RKO (cell line): Measurements from ENCODE around the gene GINS1.

ENCODE experiments used
- DNase-seq: peaks from one replicate; pipeline ENCODE4 v3.0.0-alpha.2; 2016; ENCODE audit warnings: low spot score

GINS1 gene

GRCh38 chr20:25494506-25495188 is 87.2 kb downstream of the GINS1 start:
- DNase-seq = no peak

- DNase-seq = no peak
These were observed 87.8 kb downstream of the GINS1 start for GRCh38 chr20:25495189-25495824.

- DNase-seq = no peak
These were observed 88.9 kb downstream of the GINS1 start for GRCh38 chr20:25496165-25496967.

- peak; percentile 62 for DNase-seq
These were observed 89.5 kb downstream of the GINS1 start for GRCh38 chr20:25496968-25497401.

- no peak for DNase-seq
These were observed 90.3 kb downstream of the GINS1 start for GRCh38 chr20:25497586-25498279.
